AG04450 (cell line): Measurements from ENCODE around the gene NSD1. TPM values are rescaled to one million over a fixed set of nuclear protein-coding genes. Genes with fewer than 3 reads are reported as not detected.

Source experiments
- CTCF ChIA-PET: fragments of 300-600, 350-600 bp; formaldehyde crosslinking; extraction: SDS; loops from one replicate; lab custom pipeline; 2022; ENCODE audit warnings: antibody characterized with exemption, inconsistent platforms; lab: Charles Lee
- POLR2A ChIA-PET: fragments of 350-600 bp; formaldehyde crosslinking; extraction: SDS; loops from one replicate; lab custom pipeline; 2021; ENCODE audit warnings: antibody characterized with exemption, inconsistent platforms; lab: Yijun Ruan, JAX
- DNase-seq: peaks from one replicate; pipeline ENCODE4 v3.0.0-alpha.2; 2011; ENCODE audit warnings: low read depth, low spot score
- H3K27ac ChIP-seq: one replicate; pipeline ENCODE4 v1.5.1; 2012; ENCODE audit warnings: low read depth, low read length, control low read depth
- H3K27me3 ChIP-seq: one replicate; pipeline ENCODE4 v1.6.0; 2012; ENCODE audit warnings: low read length; ENCODE audit not compliant: control insufficient read depth, insufficient read depth
- H3K4me3 ChIP-seq: 2 replicates; pipeline ENCODE4 v1.5.1; 2011; ENCODE audit warnings: mild to moderate bottlenecking, low read depth, low read length, control low read depth
- H3K9me3 ChIP-seq: 2 replicates; pipeline ENCODE4 v1.5.1; 2012; ENCODE audit warnings: low read length; ENCODE audit not compliant: control insufficient read depth, insufficient read depth
- CTCF ChIP-seq: IDR thresholded peaks from 2 replicates; pipeline ENCODE4 v1.5.1; 2011; ENCODE audit warnings: low read depth, low read length, control low read depth, inconsistent platforms
- polyA plus RNA-seq: library from polyadenylated mRNA; depleted of rRNA; stranded (reverse); fragments of >200 nt; gene quantifications from 2 replicates; pipeline ENCODE4 v1.2.3, GENCODE V29; 2011

Gene NSD1
- polyA plus RNA-seq, 1 experiment: 33.4 TPM

GRCh38 chr5:177183766-177184360 lies 50.3 kb downstream of the NSD1 start:
- Histone ChIP-seq H3K9me3 (no peaks in the 10 kb centered on the region), H3K27ac (no peak overlapping the region), H3K27me3 (no peaks in the 10 kb centered on the region), H3K4me3 (no peak overlapping the region)
- no peak for DNase-seq
- ChIA-PET CTCF (no interaction called here), POLR2A (no interaction called here)
- no peak for TF ChIP-seq CTCF

DNA sequence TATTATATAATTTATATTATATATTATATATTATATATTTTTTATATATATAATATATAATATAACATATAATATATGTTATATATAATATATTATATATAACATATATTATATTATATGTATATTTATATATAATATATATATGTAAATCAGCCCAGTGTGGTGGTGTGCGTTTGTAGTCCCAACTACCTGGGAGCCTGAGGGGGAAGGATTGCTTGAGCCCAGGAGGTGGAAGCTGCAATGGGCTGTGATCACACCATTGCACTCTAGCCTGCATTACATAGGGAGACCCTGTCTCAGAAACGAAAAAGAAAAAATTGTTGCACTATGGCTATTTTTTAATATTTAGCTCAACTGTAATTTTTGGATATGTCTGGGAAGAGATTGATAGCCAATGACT lies 52.4 kb downstream of the NSD1 start:
- no peaks in the 10 kb centered on the region for H3K9me3 ChIP-seq
- no peak for DNase-seq
- H3K4me3 ChIP-seq: no peak overlapping the region
- CTCF ChIA-PET: interaction anchor here (0.8 kb wide), 1 partner anchor 26 kb away, joined by 3 read pairs; no protein-coding TSS in a partner anchor
- POLR2A ChIA-PET: interaction anchor here (0.6 kb wide), 1 partner anchor 28 kb away, joined by 6 read pairs; no protein-coding TSS in a partner anchor
- no peak for TF ChIP-seq CTCF
- H3K27ac ChIP-seq: no peak overlapping the region
- no peaks in the 10 kb centered on the region for H3K27me3 ChIP-seq

DNA sequence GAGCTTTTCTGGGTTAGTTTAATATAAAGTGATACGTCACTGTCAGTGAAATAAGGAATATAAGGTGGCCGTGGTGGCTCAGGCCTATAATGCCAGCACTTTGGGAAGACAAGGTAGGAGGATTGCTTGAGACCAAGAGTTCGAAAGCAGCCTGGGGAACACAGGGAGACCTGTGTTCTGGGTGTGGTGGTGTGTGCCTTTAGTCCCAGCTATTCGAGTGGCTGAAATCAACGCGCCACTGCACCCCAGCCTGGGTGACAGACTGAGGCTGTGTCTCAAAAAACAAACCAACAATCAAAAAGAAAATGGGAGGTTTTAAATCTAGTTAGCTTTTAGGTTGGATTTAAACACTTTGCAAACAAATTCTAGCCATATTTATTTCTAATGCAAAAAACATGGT lies 53.1 kb downstream of the NSD1 start:
- no peak for DNase-seq
- POLR2A ChIA-PET: interaction anchor here (0.6 kb wide), 1 partner anchor 28 kb away, joined by 6 read pairs; no protein-coding TSS in a partner anchor
- no peaks in the 10 kb centered on the region for H3K27me3 ChIP-seq
- CTCF ChIA-PET: interaction anchor here (0.8 kb wide), 1 partner anchor 27 kb away, joined by 3 read pairs; no protein-coding TSS in a partner anchor
- H3K27ac ChIP-seq: no peak overlapping the region
- no peak overlapping the region for H3K4me3 ChIP-seq
- H3K9me3 ChIP-seq: no peaks in the 10 kb centered on the region
- no peak for TF ChIP-seq CTCF

- CTCF ChIA-PET: no interaction called here
- POLR2A ChIA-PET: interaction anchor here (0.6 kb wide), 2 partner anchors 15 to 258 kb away, joined by 3 to 18 read pairs; no protein-coding TSS in a partner anchor
- DNase-seq: no peak
- Histone ChIP-seq H3K4me3 (no peak overlapping the region), H3K9me3 (no peaks in the 10 kb centered on the region), H3K27me3 (no peaks in the 10 kb centered on the region), H3K27ac (no peak overlapping the region)
- TF ChIP-seq CTCF: no peak
Observed at GRCh38 chr5:177188775-177189174, 55.2 kb downstream of the NSD1 start.

DNA sequence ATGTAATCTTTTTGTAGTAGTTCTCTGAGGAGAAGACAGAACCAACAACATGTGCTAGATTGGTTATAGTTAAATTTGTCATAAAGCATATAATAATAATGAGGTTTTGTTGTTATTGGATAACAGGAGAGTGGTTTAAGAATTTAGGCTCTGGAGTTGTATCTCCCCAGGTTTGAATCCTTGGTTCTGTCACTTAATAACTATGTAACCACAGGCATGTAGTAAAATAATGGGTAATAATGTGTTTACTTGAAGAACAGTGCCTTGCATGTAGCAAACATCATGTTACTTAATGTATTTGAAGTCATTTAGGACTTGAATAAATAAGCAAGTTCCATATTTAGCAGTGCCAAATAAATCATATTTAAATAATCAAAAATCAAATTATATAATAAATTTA lies 55.8 kb downstream of the NSD1 start:
- CTCF ChIA-PET: no interaction called here

More for the DNA sequence above, 55.8 kb downstream of the NSD1 start:
- DNase-seq: peak; percentile 1
- POLR2A ChIA-PET: interaction anchor here (0.6 kb wide), 1 partner anchor 258 kb away, joined by 3 read pairs; no protein-coding TSS in a partner anchor
- H3K27ac ChIP-seq: no peak overlapping the region
- no peak overlapping the region for H3K4me3 ChIP-seq
- no peak for TF ChIP-seq CTCF
- no peaks in the 10 kb centered on the region for H3K27me3 ChIP-seq
- H3K9me3 ChIP-seq: no peaks in the 10 kb centered on the region
